Measurements from ENCODE around the gene GNPTAB. TPM values are rescaled to one million over a fixed set of nuclear protein-coding genes. Genes with fewer than 3 reads are reported as not detected.

GNPTAB gene
- total RNA-seq, 2 experiments from 2014 or later: 19.6 to 20.2 TPM

- Mint-ChIP-seq H3K27me3 (no peaks in the 10 kb centered on the region), H3K4me1 (ENCODE audit: low read depth) (peaks cover 22% of the 10 kb centered on the region), H3K4me3 (no peak overlapping the region), H3K9me3 (no peaks in the 10 kb centered on the region), H3K27ac (no peak overlapping the region), H3K36me3 (peaks cover 4% of the 10 kb centered on the region)
- no peak for DNase-seq
- ChIA-PET CTCF (interaction anchor here (0.8 to 3.7 kb wide), 7 partner anchors 11 to 366 kb away, joined by 3 to 42 read pairs (median 4); partner anchors contain the start of gene GNPTAB), POLR2A (no interaction called here)
- intact Hi-C loops (cut with micrococcal nuclease): no loop called here
Observed at GRCh38 chr12:101780599-101780998, 50.2 kb downstream of the GNPTAB start.

- no peak for DNase-seq
- H3K9me3 Mint-ChIP-seq: no peaks in the 10 kb centered on the region
- no peak overlapping the region for H3K27ac Mint-ChIP-seq
- no peak overlapping the region for H3K4me3 Mint-ChIP-seq
- H3K36me3 Mint-ChIP-seq: peaks cover 4% of the 10 kb centered on the region
- CTCF ChIA-PET: interaction anchor here (1.3 to 3.7 kb wide), 4 partner anchors 20 to 60 kb away, joined by 3 to 42 read pairs (median 14); partner anchors contain the start of gene GNPTAB
- intact Hi-C loops (cut with micrococcal nuclease): no loop called here
- H3K27me3 Mint-ChIP-seq: no peaks in the 10 kb centered on the region
- H3K4me1 Mint-ChIP-seq (ENCODE audit: low read depth): peaks cover 22% of the 10 kb centered on the region
- POLR2A ChIA-PET: no interaction called here
Observed at GRCh38 chr12:101779626-101780025, 51.1 kb downstream of the GNPTAB start.

GRCh38 chr12:101779200-101779599, 51.6 kb downstream of the GNPTAB start:
- no peak overlapping the region for H3K4me3 Mint-ChIP-seq
- H3K36me3 Mint-ChIP-seq: peaks cover 3% of the 10 kb centered on the region
- no peaks in the 10 kb centered on the region for H3K27me3 Mint-ChIP-seq
- no peaks in the 10 kb centered on the region for H3K9me3 Mint-ChIP-seq
- peaks cover 22% of the 10 kb centered on the region for H3K4me1 Mint-ChIP-seq (ENCODE audit: low read depth)
- intact Hi-C loops (cut with micrococcal nuclease): no loop called here
- POLR2A ChIA-PET: interaction anchor here (0.6 kb wide), 1 partner anchor 71 kb away, joined by 3 read pairs; no protein-coding TSS in a partner anchor
- no peak for DNase-seq
- CTCF ChIA-PET: interaction anchor here (2.1 to 3.7 kb wide), 3 partner anchors 19 to 60 kb away, joined by 9 to 42 read pairs (median 18); partner anchors contain the start of gene GNPTAB
- H3K27ac Mint-ChIP-seq: no peak overlapping the region

GRCh38 chr12:101777978-101778377, 52.8 kb downstream of the GNPTAB start:
- intact Hi-C loops (cut with micrococcal nuclease): no loop called here
- Mint-ChIP-seq H3K27ac (no peak overlapping the region), H3K36me3 (peaks cover 3% of the 10 kb centered on the region), H3K9me3 (no peaks in the 10 kb centered on the region), H3K27me3 (no peaks in the 10 kb centered on the region), H3K4me3 (no peak overlapping the region), H3K4me1 (ENCODE audit: low read depth) (peaks cover 22% of the 10 kb centered on the region)
- POLR2A ChIA-PET: interaction anchor here (1.4 kb wide), 1 partner anchor 53 kb away, joined by 5 read pairs; the partner anchor contains the start of gene GNPTAB
- CTCF ChIA-PET: interaction anchor here (2.1 to 3.1 kb wide), 3 partner anchors 53 to 62 kb away, joined by 10 to 21 read pairs (median 18); partner anchors contain the start of gene GNPTAB
- DNase-seq: no peak

- no peaks in the 10 kb centered on the region for H3K27me3 Mint-ChIP-seq
- ChIA-PET CTCF (interaction anchor here (2.1 to 2.4 kb wide), 2 partner anchors 53 to 63 kb away, joined by 10 to 21 read pairs; partner anchors contain the start of gene GNPTAB), POLR2A (interaction anchor here (1.4 kb wide), 1 partner anchor 53 kb away, joined by 5 read pairs; the partner anchor contains the start of gene GNPTAB)
- H3K4me3 Mint-ChIP-seq: no peak overlapping the region
- DNase-seq: no peak
- peaks cover 3% of the 10 kb centered on the region for H3K36me3 Mint-ChIP-seq
- H3K27ac Mint-ChIP-seq: no peak overlapping the region
- no peaks in the 10 kb centered on the region for H3K9me3 Mint-ChIP-seq
- intact Hi-C loops (cut with micrococcal nuclease): no loop called here
- peaks cover 17% of the 10 kb centered on the region for H3K4me1 Mint-ChIP-seq (ENCODE audit: low read depth)
Observed at GRCh38 chr12:101777485-101777884, 53.3 kb downstream of the GNPTAB start.

- H3K36me3 Mint-ChIP-seq: peaks cover 3% of the 10 kb centered on the region
- POLR2A ChIA-PET: no interaction called here
- no peak overlapping the region for H3K4me3 Mint-ChIP-seq
- no peaks in the 10 kb centered on the region for H3K27me3 Mint-ChIP-seq
- H3K4me1 Mint-ChIP-seq (ENCODE audit: low read depth): peaks cover 8% of the 10 kb centered on the region
- CTCF ChIA-PET: interaction anchor here (1.2 to 2.4 kb wide), 2 partner anchors 54 to 64 kb away, joined by 5 to 10 read pairs; partner anchors contain the start of gene GNPTAB
- no peak for DNase-seq
- no peak overlapping the region for H3K27ac Mint-ChIP-seq
- H3K9me3 Mint-ChIP-seq: no peaks in the 10 kb centered on the region
- intact Hi-C loops (cut with micrococcal nuclease): no loop called here
Observed at GRCh38 chr12:101775816-101776215, 54.9 kb downstream of the GNPTAB start.

GRCh38 chr12:101773650-101774162, 57.1 kb downstream of the GNPTAB start:
- no peak overlapping the region for H3K27ac Mint-ChIP-seq
- H3K27me3 Mint-ChIP-seq: no peaks in the 10 kb centered on the region
- POLR2A ChIA-PET: no interaction called here
- peak; percentile 72 for DNase-seq
- H3K4me1 Mint-ChIP-seq (ENCODE audit: low read depth): peaks cover 6% of the 10 kb centered on the region
- intact Hi-C loops (cut with micrococcal nuclease): loop anchor here (1.0 to 5.0 kb wide), 5 partner anchors 58 to 359 kb away; no protein-coding TSS in a partner anchor
- H3K36me3 Mint-ChIP-seq: peaks cover 8% of the 10 kb centered on the region
- H3K4me3 Mint-ChIP-seq: no peak overlapping the region
- CTCF ChIA-PET: interaction anchor here (0.5 to 3.6 kb wide), 27 partner anchors 8 to 366 kb away, joined by 3 to 155 read pairs (median 4); partner anchors contain the start of genes ARL1 and GNPTAB
- H3K9me3 Mint-ChIP-seq: no peaks in the 10 kb centered on the region

- Mint-ChIP-seq H3K27me3 (no peaks in the 10 kb centered on the region), H3K36me3 (peaks cover 7% of the 10 kb centered on the region), H3K4me1 (ENCODE audit: low read depth) (peaks cover 6% of the 10 kb centered on the region), H3K27ac (no peak overlapping the region), H3K4me3 (no peak overlapping the region), H3K9me3 (no peaks in the 10 kb centered on the region)
- CTCF ChIA-PET: interaction anchor here (2.5 to 3.6 kb wide), 5 partner anchors 12 to 68 kb away, joined by 12 to 155 read pairs (median 27); partner anchors contain the start of gene GNPTAB
- intact Hi-C loops (cut with micrococcal nuclease): loop anchor here (5.0 kb wide), 2 partner anchors 145 to 165 kb away; no protein-coding TSS in a partner anchor
- DNase-seq: peak; percentile 16
- POLR2A ChIA-PET: interaction anchor here (0.6 kb wide), 1 partner anchor 73 kb away, joined by 3 read pairs; no protein-coding TSS in a partner anchor
Observed at GRCh38 chr12:101772012-101772775, 58.6 kb downstream of the GNPTAB start.

GRCh38 chr12:101769865-101770264, 60.9 kb downstream of the GNPTAB start:
- intact Hi-C loops (cut with micrococcal nuclease): loop anchor here (5.0 kb wide), 2 partner anchors 147 to 167 kb away; no protein-coding TSS in a partner anchor
- H3K4me1 Mint-ChIP-seq (ENCODE audit: low read depth): peaks cover 6% of the 10 kb centered on the region
- no peak overlapping the region for H3K27ac Mint-ChIP-seq
- no peaks in the 10 kb centered on the region for H3K9me3 Mint-ChIP-seq
- no peaks in the 10 kb centered on the region for H3K27me3 Mint-ChIP-seq
- peaks cover 7% of the 10 kb centered on the region for H3K36me3 Mint-ChIP-seq
- ChIA-PET CTCF (interaction anchor here (0.8 to 1.7 kb wide), 2 partner anchors 10 to 69 kb away, joined by 3 to 4 read pairs; no protein-coding TSS in a partner anchor), POLR2A (no interaction called here)
- DNase-seq: no peak
- H3K4me3 Mint-ChIP-seq: no peak overlapping the region

GRCh38 chr12:101768781-101769180, 62.0 kb downstream of the GNPTAB start:
- Mint-ChIP-seq H3K27ac (no peak overlapping the region), H3K27me3 (no peaks in the 10 kb centered on the region), H3K36me3 (peaks cover 7% of the 10 kb centered on the region), H3K9me3 (no peaks in the 10 kb centered on the region), H3K4me1 (ENCODE audit: low read depth) (peaks cover 6% of the 10 kb centered on the region), H3K4me3 (no peak overlapping the region)
- intact Hi-C loops (cut with micrococcal nuclease): no loop called here
- no peak for DNase-seq
- POLR2A ChIA-PET: no interaction called here
- CTCF ChIA-PET: interaction anchor here (1.1 to 1.5 kb wide), 3 partner anchors 9 to 349 kb away, joined by 3 to 6 read pairs (median 5); partner anchors contain the start of gene GNPTAB

GRCh38 chr12:101767537-101767936, 63.2 kb downstream of the GNPTAB start:
- POLR2A ChIA-PET: no interaction called here
- no peaks in the 10 kb centered on the region for H3K27me3 Mint-ChIP-seq
- no peak for DNase-seq
- no peak overlapping the region for H3K4me3 Mint-ChIP-seq
- CTCF ChIA-PET: interaction anchor here (0.6 to 2.0 kb wide), 4 partner anchors 63 to 353 kb away, joined by 3 to 8 read pairs (median 3); no protein-coding TSS in a partner anchor
- H3K36me3 Mint-ChIP-seq: peaks cover 7% of the 10 kb centered on the region
- intact Hi-C loops (cut with micrococcal nuclease): no loop called here
- no peaks in the 10 kb centered on the region for H3K9me3 Mint-ChIP-seq
- peaks cover 6% of the 10 kb centered on the region for H3K4me1 Mint-ChIP-seq (ENCODE audit: low read depth)
- no peak overlapping the region for H3K27ac Mint-ChIP-seq

Measured in activated CD4-positive, alpha-beta memory T cell treated with anti-CD3 and anti-CD28 coated beads for 36 hours (primary cell).